Measurements from ENCODE around the gene KRT86.

DNA sequence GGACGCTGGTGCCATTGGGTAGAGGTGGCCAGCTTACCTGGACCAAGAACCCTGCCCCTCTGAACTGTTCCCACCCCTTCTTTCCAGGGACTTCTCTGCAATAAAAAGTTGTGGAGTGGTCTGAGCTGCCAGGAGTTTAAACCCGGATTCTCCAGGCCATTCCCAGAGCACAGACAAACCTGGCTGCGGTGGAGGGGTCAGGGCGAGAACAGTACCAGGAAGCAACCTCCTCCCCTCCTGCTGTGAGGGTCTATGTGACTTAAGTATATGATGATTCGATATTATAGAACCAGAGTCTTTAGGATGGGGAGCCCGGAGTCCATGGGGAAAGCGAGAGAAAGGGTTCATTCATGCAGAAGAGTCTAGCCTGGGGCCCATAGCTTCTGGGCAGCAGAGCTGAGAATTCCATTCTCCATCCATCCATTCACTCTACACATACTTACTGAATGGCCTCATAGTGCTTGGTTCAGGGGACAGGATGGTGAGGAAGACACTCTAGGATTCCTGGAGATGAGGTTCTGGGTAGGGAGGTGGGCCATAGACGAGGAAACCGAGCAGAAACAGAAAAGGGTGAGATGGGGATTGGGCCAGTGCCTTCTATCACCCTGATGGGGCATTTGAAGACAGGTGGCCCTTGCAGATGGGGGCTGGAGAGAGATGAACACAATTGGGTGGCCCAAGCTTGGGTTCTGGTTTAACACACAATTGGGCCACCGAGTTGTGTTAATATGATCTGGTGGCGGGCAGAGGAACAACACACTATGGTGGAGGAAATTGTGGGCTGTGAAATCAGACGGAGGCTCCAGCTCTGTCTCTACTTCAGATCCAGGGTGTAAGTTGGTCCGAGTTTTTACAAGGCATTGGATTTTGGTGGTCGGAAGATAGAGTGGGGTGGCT, 5.2 kb downstream of the KRT86 start:
- no peak for TF ChIP-seq EZH2phosphoT487 (conservative IDR thresholded peaks at IDR 0.05; ENCODE audit: low read length)
- TF ChIP-seq, protein P1, sequence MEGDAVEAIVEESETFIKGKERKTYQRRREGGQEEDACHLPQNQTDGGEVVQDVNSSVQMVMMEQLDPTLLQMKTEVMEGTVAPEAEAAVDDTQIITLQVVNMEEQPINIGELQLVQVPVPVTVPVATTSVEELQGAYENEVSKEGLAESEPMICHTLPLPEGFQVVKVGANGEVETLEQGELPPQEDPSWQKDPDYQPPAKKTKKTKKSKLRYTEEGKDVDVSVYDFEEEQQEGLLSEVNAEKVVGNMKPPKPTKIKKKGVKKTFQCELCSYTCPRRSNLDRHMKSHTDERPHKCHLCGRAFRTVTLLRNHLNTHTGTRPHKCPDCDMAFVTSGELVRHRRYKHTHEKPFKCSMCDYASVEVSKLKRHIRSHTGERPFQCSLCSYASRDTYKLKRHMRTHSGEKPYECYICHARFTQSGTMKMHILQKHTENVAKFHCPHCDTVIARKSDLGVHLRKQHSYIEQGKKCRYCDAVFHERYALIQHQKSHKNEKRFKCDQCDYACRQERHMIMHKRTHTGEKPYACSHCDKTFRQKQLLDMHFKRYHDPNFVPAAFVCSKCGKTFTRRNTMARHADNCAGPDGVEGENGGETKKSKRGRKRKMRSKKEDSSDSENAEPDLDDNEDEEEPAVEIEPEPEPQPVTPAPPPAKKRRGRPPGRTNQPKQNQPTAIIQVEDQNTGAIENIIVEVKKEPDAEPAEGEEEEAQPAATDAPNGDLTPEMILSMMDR (IDR thresholded peaks at IDR 0.05; ENCODE audit: insufficient read depth, low read length, poor library complexity, severe bottlenecking): no peak

Data from SU-DHL-6 (cell line).